ENCODE data around the gene STAG1.

Gene STAG1

GRCh38 chr3:136682740-136683312 is 69.4 kb downstream of the STAG1 start:
- TF ChIP-seq CTCF (IDR thresholded peaks at IDR 0.05; ENCODE audit: control insufficient read depth, extremely low read depth, insufficient read depth) = no peak
- DNase-seq (ENCODE audit: low read depth) = no peak
- no peak overlapping the region for H3K4me3 ChIP-seq (ENCODE audit: low read depth, low read length)

- TF ChIP-seq CTCF (IDR thresholded peaks at IDR 0.05; ENCODE audit: control insufficient read depth, extremely low read depth, insufficient read depth) = no peak
- no peak for DNase-seq (ENCODE audit: low read depth)
- no peak overlapping the region for H3K4me3 ChIP-seq (ENCODE audit: low read depth, low read length)
Measured at GRCh38 chr3:136678981-136679380, 73.2 kb downstream of the STAG1 start.

GRCh38 chr3:136676009-136676408 is 76.2 kb downstream of the STAG1 start:
- no peak for TF ChIP-seq CTCF (IDR thresholded peaks at IDR 0.05; ENCODE audit: control insufficient read depth, extremely low read depth, insufficient read depth)
- no peak for DNase-seq (ENCODE audit: low read depth)
- no peak overlapping the region for H3K4me3 ChIP-seq (ENCODE audit: low read depth, low read length)

GRCh38 chr3:136675150-136675858 is 76.9 kb downstream of the STAG1 start:
- no peak for TF ChIP-seq CTCF (IDR thresholded peaks at IDR 0.05; ENCODE audit: control insufficient read depth, extremely low read depth, insufficient read depth)
- no peak overlapping the region for H3K4me3 ChIP-seq (ENCODE audit: low read depth, low read length)
- DNase-seq (ENCODE audit: low read depth) = no peak

- H3K4me3 ChIP-seq (ENCODE audit: low read depth, low read length) = no peak overlapping the region
- DNase-seq (ENCODE audit: low read depth) = no peak
- no peak for TF ChIP-seq CTCF (IDR thresholded peaks at IDR 0.05; ENCODE audit: control insufficient read depth, extremely low read depth, insufficient read depth)
Measured at GRCh38 chr3:136672457-136672856, 79.7 kb downstream of the STAG1 start.

- DNase-seq (ENCODE audit: low read depth) = no peak
- no peak overlapping the region for H3K4me3 ChIP-seq (ENCODE audit: low read depth, low read length)
- no peak for TF ChIP-seq CTCF (IDR thresholded peaks at IDR 0.05; ENCODE audit: control insufficient read depth, extremely low read depth, insufficient read depth)
Measured at GRCh38 chr3:136671921-136672320, 80.3 kb downstream of the STAG1 start.

- TF ChIP-seq CTCF (IDR thresholded peaks at IDR 0.05; ENCODE audit: control insufficient read depth, extremely low read depth, insufficient read depth) = no peak
- DNase-seq (ENCODE audit: low read depth) = no peak
Measured at GRCh38 chr3:136670166-136670565, 82.0 kb downstream of the STAG1 start.

More at GRCh38 chr3:136670166-136670565, 82.0 kb downstream of the STAG1 start:
- no peak overlapping the region for H3K4me3 ChIP-seq (ENCODE audit: low read depth, low read length)

Measured in LNCaP clone FGC (cell line).